Raji (cell line): Measurements from ENCODE around the gene PTBP3.

Experiments
- POLR2A ChIP-seq: IDR thresholded peaks from 2 replicates; pipeline ENCODE4 v1.6.1; 2011; ENCODE audit warnings: low read depth, low read length, control low read depth; ENCODE audit not compliant: insufficient read depth

The PTBP3 gene

DNA sequence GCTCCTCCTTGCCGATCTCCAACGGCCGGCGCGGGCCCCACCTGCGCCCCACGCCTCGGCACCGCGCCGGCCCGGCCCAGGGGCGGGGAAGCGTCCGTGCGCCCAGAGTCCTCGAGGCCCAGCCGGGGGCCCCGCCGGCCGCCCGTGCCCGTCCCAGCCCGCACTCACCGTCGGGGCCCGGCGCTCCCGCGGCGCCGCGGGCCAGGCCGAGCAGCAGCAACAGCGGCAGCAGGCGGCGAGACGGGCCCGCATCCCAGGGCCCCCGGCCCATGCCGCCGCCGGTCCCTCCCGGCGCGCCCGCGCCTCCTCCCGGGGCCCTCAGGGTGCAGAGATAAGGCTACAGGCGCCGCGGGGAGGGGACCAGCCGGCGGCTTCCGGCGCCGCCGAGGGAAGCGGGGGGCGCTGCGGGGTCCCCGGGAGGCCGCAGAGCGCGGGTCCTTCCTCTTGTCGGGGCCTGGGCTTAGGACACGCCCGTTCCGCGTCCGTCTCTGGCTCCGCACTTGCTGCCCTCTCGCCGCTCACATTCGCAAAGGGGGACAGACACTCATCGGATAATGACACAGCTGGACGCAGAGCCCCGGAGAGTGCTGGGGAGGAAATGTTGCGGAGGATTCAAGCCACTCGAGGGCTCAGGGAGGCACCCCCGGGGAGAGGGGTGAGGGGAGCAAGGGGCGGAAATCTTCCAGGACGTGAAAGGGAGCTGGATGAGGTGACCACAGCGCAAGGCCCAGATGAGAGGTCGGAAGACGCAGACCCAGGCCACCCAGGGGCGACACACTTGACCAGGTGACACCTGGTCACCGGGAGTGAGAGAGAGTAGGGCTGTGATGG, 158.2 kb downstream of the PTBP3 start, which contains the start of gene SUSD1:
Gene SUSD1 (minus strand): TSS at position 333 of the 831 bp plus-strand sequence. CDS start 62 bp downstream, at position 271.
- TF ChIP-seq POLR2A, result no peak

DNA sequence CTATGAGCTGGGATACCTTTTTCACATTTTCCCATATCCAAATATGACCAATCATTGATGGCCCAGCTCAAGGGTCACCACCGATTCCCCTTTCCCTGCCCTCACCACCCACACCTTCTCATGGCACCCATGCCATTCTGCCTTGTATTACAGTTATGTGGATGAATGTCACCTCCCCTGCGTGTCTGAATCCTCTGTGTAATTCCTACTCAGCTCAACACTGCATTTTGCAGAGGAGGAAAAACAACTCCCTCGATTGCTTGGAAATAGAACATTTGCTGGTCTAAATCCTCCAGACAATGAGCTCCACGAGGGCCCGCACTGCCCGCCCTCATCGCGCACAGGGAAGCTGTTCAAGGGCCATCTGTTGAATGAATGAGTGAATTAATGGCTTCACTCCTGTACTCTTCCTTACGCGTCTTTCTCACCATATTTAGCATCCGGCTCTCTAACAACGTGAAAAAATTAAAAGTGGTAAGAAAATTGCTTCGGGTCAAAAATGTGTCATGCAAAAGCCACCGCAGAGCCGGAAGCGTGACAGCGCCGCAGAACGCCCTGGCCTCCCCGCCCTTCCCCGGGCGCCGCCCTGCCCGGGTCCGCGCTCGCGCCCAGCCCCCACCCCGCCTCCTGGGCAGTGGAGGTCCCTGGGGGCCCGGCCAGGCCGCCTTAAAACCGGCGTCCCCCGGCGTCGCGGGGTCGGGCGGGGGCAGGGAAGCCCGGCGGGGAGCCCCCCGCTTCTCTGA, 159.0 kb downstream of the PTBP3 start:
- TF ChIP-seq POLR2A, result no peak

- TF ChIP-seq POLR2A, result no peak
These were observed 159.8 kb downstream of the PTBP3 start for GRCh38 chr9:112173489-112174221.

GRCh38 chr9:112170968-112171367, 162.5 kb downstream of the PTBP3 start:
- TF ChIP-seq POLR2A, result no peak

GRCh38 chr9:112170235-112170634, 163.2 kb downstream of the PTBP3 start:
- TF ChIP-seq POLR2A, result no peak

DNA sequence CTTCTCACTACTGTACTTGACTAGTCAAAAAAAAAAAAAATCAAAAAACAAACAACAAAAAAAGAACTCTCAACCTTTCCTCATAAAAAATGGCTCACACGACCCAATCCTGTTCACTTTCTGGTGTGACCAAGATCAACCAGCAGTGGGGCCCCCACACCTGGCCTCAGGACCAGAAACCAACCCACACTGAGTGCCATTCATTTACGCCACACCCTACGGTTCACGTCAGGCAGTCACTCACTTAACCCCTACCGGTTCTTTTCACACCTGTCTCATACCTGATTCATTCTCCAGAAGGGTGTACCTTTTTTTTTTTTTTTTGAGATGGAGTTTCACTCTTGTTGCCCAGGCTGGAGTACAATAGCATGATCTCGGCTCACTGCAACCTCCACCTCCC, 164.1 kb downstream of the PTBP3 start:
- no peak for TF ChIP-seq POLR2A

DNA sequence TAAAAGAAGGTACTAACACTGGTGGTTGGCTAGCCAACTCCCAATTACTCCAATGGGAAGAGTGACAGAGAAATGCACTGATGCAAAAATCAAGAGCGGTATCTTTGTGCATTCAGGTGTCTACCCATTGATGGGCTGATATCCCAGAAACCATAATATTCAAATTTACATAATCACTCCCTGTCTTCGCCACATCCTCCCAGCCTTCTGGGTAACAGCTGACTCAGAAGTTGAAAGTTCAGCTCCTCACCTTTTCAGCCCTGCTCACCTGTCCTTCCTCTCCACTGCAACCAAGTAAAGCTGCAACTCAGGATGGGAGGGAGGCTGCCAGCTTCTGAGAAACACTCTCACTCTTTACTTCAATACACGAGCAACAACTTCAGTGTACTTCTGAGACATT, 165.2 kb downstream of the PTBP3 start:
- no peak for TF ChIP-seq POLR2A
